SK-N-SH (cell line): ENCODE measurements around the gene BABAM2. TPM values are rescaled to one million over a fixed set of nuclear protein-coding genes. Genes with fewer than 3 reads are reported as not detected.

Experiments used
- CTCF ChIA-PET: fragments of 300-600, 350-600 bp; formaldehyde crosslinking; extraction: SDS; loops from one replicate; lab custom pipeline; 2021; lab: Yijun Ruan, JAX
- POLR2A ChIA-PET: fragments of 350-600 bp; sonication (Branson Sonifier 250); formaldehyde crosslinking; extraction: SDS; loops from one replicate; lab custom pipeline; 2020; ENCODE audit warnings: antibody characterized with exemption, inconsistent platforms; lab: Yijun Ruan, JAX
- DNase-seq: peaks from one replicate; pipeline ENCODE4 v3.0.0; 2012
- H2AFZ ChIP-seq: fragments of 200-600 bp; sonication (generic); 2 replicates; pipeline ENCODE4 v1.8.1; 2016; ENCODE audit warnings: antibody characterized with exemption, mild to moderate bottlenecking, low read depth
- H3F3A ChIP-seq: fragments of 200-600 bp; sonication (generic); replicated peaks from 2 replicates; pipeline ENCODE3; 2016; ENCODE audit warnings: antibody characterized with exemption, mild to moderate bottlenecking; ENCODE audit not compliant: insufficient read depth
- H3K27ac ChIP-seq, 2 experiments: fragments of 200-500 bp in 1 of 2; fragments of 200-600 bp in 1 of 2; sonication (Bioruptor generic) in 1 of 2; sonication (generic), shearing (Covaris generic) in 1 of 2; 2 replicates each; pipeline versions ENCODE4 v1.5.1 to v1.6.1; 2014 to 2016; ENCODE audit warnings: low read depth in 2 of 2, inconsistent platforms in 1 of 2, low read length in 1 of 2, mild to moderate bottlenecking in 1 of 2, mixed read lengths in 1 of 2
- H3K27me3 ChIP-seq: fragments of 200-600 bp; sonication (generic), shearing (Covaris generic); 2 replicates; pipeline ENCODE4 v1.6.1; 2016; ENCODE audit warnings: mixed run types; ENCODE audit not compliant: insufficient read depth
- H3K36me3 ChIP-seq, 2 experiments: fragments of 200-500 bp in 1 of 2; fragments of 200-600 bp in 1 of 2; sonication (Bioruptor generic) in 1 of 2; sonication (generic) in 1 of 2; replicated peaks in 1 of 2; 2 replicates each; pipeline versions ENCODE3 to v1.5.1; 2014 to 2016; ENCODE audit warnings: low read length in 1 of 2, mild to moderate bottlenecking in 1 of 2; ENCODE audit not compliant: insufficient read depth in 2 of 2, control insufficient read depth in 1 of 2
- H3K4me1 ChIP-seq, 2 experiments: fragments of 200-500 bp in 1 of 2; fragments of 200-600 bp in 1 of 2; sonication (Bioruptor generic) in 1 of 2; sonication (generic), shearing (Covaris generic) in 1 of 2; 2 replicates each; pipeline versions ENCODE4 v1.5.1 to v1.6.1; 2014 to 2016; ENCODE audit warnings: low read depth in 1 of 2, low read length in 1 of 2, mixed run types in 1 of 2; ENCODE audit not compliant: insufficient read depth in 2 of 2, control insufficient read depth in 1 of 2
- H3K4me2 ChIP-seq: fragments of 200-600 bp; sonication (generic), shearing (Covaris generic); 2 replicates; pipeline ENCODE4 v1.6.1; 2017; ENCODE audit warnings: mixed run types
- H3K4me3 ChIP-seq, 2 experiments: fragments of 200-500 bp in 1 of 2; fragments of 200-600 bp in 1 of 2; sonication (Bioruptor generic) in 1 of 2; sonication (generic), shearing (Covaris generic) in 1 of 2; 2 replicates each; pipeline versions ENCODE4 v1.5.1 to v1.8.1; 2014 to 2016; ENCODE audit warnings: low read depth in 2 of 2, inconsistent platforms in 1 of 2, low read length in 1 of 2, mild to moderate bottlenecking in 1 of 2, mixed read lengths in 1 of 2, moderate library complexity in 1 of 2
- H3K79me2 ChIP-seq: fragments of 200-600 bp; sonication (generic); 2 replicates; pipeline ENCODE4 v1.8.1; 2017; ENCODE audit warnings: mild to moderate bottlenecking; ENCODE audit not compliant: insufficient read depth
- H3K9ac ChIP-seq: fragments of 200-600 bp; sonication (generic); 2 replicates; pipeline ENCODE4 v1.6.1; 2017; ENCODE audit warnings: mixed run types
- H3K9me2 ChIP-seq: fragments of 200-600 bp; sonication (generic); 2 replicates; pipeline ENCODE4 v1.6.1; 2017; ENCODE audit warnings: mixed run types
- H3K9me3 ChIP-seq: fragments of 200-600 bp; sonication (generic); 2 replicates; pipeline ENCODE4 v1.6.1; 2017; ENCODE audit warnings: mixed run types, mild to moderate bottlenecking, moderate library complexity
- H4K20me1 ChIP-seq: fragments of 200-600 bp; sonication (generic); 2 replicates; pipeline ENCODE4 v1.6.1; 2017; ENCODE audit warnings: mild to moderate bottlenecking, mixed run types; ENCODE audit not compliant: insufficient read depth
- CTCF ChIP-seq: fragments of 200-600 bp; sonication (generic); IDR thresholded peaks from 2 replicates; pipeline ENCODE4 v1.6.1; 2017; ENCODE audit warnings: antibody characterized with exemption, mild to moderate bottlenecking, moderate library complexity
- ELF1 ChIP-seq: IDR thresholded peaks from 2 replicates; pipeline ENCODE4 v1.4.0; 2012
- FOSL2 ChIP-seq: IDR thresholded peaks from 2 replicates; pipeline ENCODE4 v1.4.0; 2012; ENCODE audit warnings: low read depth, mild to moderate bottlenecking, moderate library complexity, borderline replicate concordance
- FOXM1 ChIP-seq: IDR thresholded peaks from 2 replicates; pipeline ENCODE4 v1.4.0; 2012; ENCODE audit warnings: low read depth, mild to moderate bottlenecking
- GATA2 ChIP-seq: sonication (generic); formaldehyde crosslinking; IDR thresholded peaks from 2 replicates; pipeline ENCODE4 v1.5.0; 2020; ENCODE audit warnings: mild to moderate bottlenecking, missing genetic modification reagents
- IRF3 ChIP-seq: fragments of 150-350 bp; IDR thresholded peaks from 2 replicates; pipeline ENCODE4 v1.6.1; 2016; ENCODE audit warnings: mild to moderate bottlenecking, low read depth, low read length
- MEF2A ChIP-seq: IDR thresholded peaks from 2 replicates; pipeline ENCODE4 v1.4.0; 2012; ENCODE audit warnings: low read depth, borderline replicate concordance
- PBX3 ChIP-seq: IDR thresholded peaks from 2 replicates; pipeline ENCODE4; 2012
- RAD21 ChIP-seq: IDR thresholded peaks from 2 replicates; pipeline ENCODE4 v1.6.1; 2012; ENCODE audit warnings: mild to moderate bottlenecking, low read length
- WGBS: methylation state at CpG from one replicate; pipeline ENCODE4 v1.1.6; 2017; ENCODE audit warnings: low lambda C conversion rate; 5-methylcytosine and 5-hydroxymethylcytosine counted together
- polyA plus RNA-seq, 3 experiments: library from polyadenylated mRNA; depleted of rRNA; stranded (reverse); fragments of >200 nt; gene quantifications; 2 replicates each; pipeline ENCODE4 v1.2.3, GENCODE V29; 2012

The BABAM2 gene
- polyA plus RNA-seq, 1 of the 3 experiments (the other 2 are of a cell fraction), result 34.0 TPM

GRCh38 chr2:28174211-28174610 is 283.7 kb downstream of the BABAM2 start (continued):
- TF ChIP-seq CTCF (no peak), MEF2A (no peak), FOSL2 (no peak), RAD21 (no peak), IRF3 (no peak)

- POLR2A ChIA-PET, result no interaction called here
- no peak overlapping the region for H3K4me2 ChIP-seq
- no peak overlapping the region for H3K9ac ChIP-seq
- WGBS, result 95% methylated on average over 2 of the region's 3 CpGs
- H3K9me3 ChIP-seq, result peaks cover 19% of the 10 kb centered on the region; the same call in 1 of the 2 replicates
- H3F3A ChIP-seq, result no peaks in the 10 kb centered on the region
- DNase-seq, result no peak
- no peaks in the 10 kb centered on the region for H3K36me3 ChIP-seq
- H3K9me2 ChIP-seq, result no peaks in the 10 kb centered on the region
- TF ChIP-seq ELF1 (no peak), MEF2A (no peak)
- no peaks in the 10 kb centered on the region for H4K20me1 ChIP-seq
- no peaks in the 10 kb centered on the region for H3K27me3 ChIP-seq
- H3K4me1 ChIP-seq, result peaks cover 0 to 5% of the 10 kb centered on the region in 2 experiments; a peak in 2 of 4 replicates
- no peaks in the 10 kb centered on the region for H3K79me2 ChIP-seq
- CTCF ChIA-PET, result no interaction called here
- H3K27ac ChIP-seq, result no peak overlapping the region
- no peak overlapping the region for H3K4me3 ChIP-seq
- H2AFZ ChIP-seq, result no peak overlapping the region
Measured at GRCh38 chr2:28175028-28175427, 284.5 kb downstream of the BABAM2 start.

GRCh38 chr2:28178946-28179345 is 288.4 kb downstream of the BABAM2 start:
- DNase-seq, result no peak
- POLR2A ChIA-PET, result no interaction called here
- H3F3A ChIP-seq, result no peaks in the 10 kb centered on the region
- CTCF ChIA-PET, result interaction anchor here (0.7 kb wide), 1 partner anchor 14 kb away, joined by 4 read pairs; no protein-coding TSS in a partner anchor
- no peaks in the 10 kb centered on the region for H3K36me3 ChIP-seq
- H4K20me1 ChIP-seq, result no peaks in the 10 kb centered on the region
- H3K4me3 ChIP-seq, result no peak overlapping the region
- H3K27me3 ChIP-seq, result no peaks in the 10 kb centered on the region
- TF ChIP-seq GATA2 (CRISPR knock-in tag), result no peak
- no peak for TF ChIP-seq PBX3
- no peak for TF ChIP-seq FOXM1
- H2AFZ ChIP-seq, result no peak overlapping the region
- H3K27ac ChIP-seq, result no peak overlapping the region
- H3K4me2 ChIP-seq, result no peak overlapping the region
- H3K79me2 ChIP-seq, result no peaks in the 10 kb centered on the region
- H3K9me3 ChIP-seq, result peaks cover 26% of the 10 kb centered on the region; the same call in 1 of the 2 replicates
- no peak overlapping the region for H3K9ac ChIP-seq
- 100% methylated on average over 1 of the region's 1 CpG for WGBS
- no peaks in the 10 kb centered on the region for H3K9me2 ChIP-seq
- no peaks in the 10 kb centered on the region for H3K4me1 ChIP-seq
